GM06990 (cell line): ENCODE results near the gene PRKCZ.
A peak's percentile ranks its signal among the peaks of the same experiment; 100 is the strongest.

Experiments
- DNase-seq: peaks from one replicate; pipeline ENCODE4 v3.0.0-alpha.2; 2011; ENCODE audit not compliant: insufficient read length; ENCODE audit errors: extremely low read depth
- H3K27me3 ChIP-seq: replicated peaks from 2 replicates; pipeline ENCODE4 v1.6.0; 2011; ENCODE audit warnings: low read length; ENCODE audit not compliant: control insufficient read depth, insufficient read depth
- H3K36me3 ChIP-seq: 2 replicates; pipeline ENCODE4 v1.5.1; 2011; ENCODE audit warnings: low read length; ENCODE audit not compliant: control insufficient read depth, insufficient read depth
- H3K4me3 ChIP-seq: replicated peaks from 2 replicates; pipeline ENCODE4 v1.5.1; 2011; ENCODE audit warnings: low read depth, mild to moderate bottlenecking, control low read depth, low read length
- CTCF ChIP-seq: IDR thresholded peaks from 2 replicates; pipeline ENCODE4 v1.5.1; 2011; ENCODE audit warnings: low read length, control low read depth, mild to moderate bottlenecking, inconsistent platforms; ENCODE audit not compliant: insufficient read depth, poor library complexity, severe bottlenecking

The PRKCZ gene

GRCh38 chr1:2195785-2196184, 145.6 kb downstream of the PRKCZ start:
- H3K4me3 ChIP-seq, result no peak overlapping the region
- DNase-seq, result no peak
- H3K36me3 ChIP-seq, result no peaks in the 10 kb centered on the region; the same call in 1 of the 2 replicates
- TF ChIP-seq CTCF, result no peak
- no peaks in the 10 kb centered on the region for H3K27me3 ChIP-seq

- Histone ChIP-seq H3K27me3 (no peaks in the 10 kb centered on the region), H3K36me3 (no peaks in the 10 kb centered on the region; the same call in 1 of the 2 replicates), H3K4me3 (no peak overlapping the region)
- TF ChIP-seq CTCF, result no peak
- no peak for DNase-seq
Observed at GRCh38 chr1:2196901-2197638, 146.9 kb downstream of the PRKCZ start.

GRCh38 chr1:2197707-2198165, 147.5 kb downstream of the PRKCZ start:
- TF ChIP-seq CTCF, result no peak
- Histone ChIP-seq H3K36me3 (no peaks in the 10 kb centered on the region), H3K27me3 (no peaks in the 10 kb centered on the region), H3K4me3 (no peak overlapping the region)
- no peak for DNase-seq

GRCh38 chr1:2198571-2198970, 148.4 kb downstream of the PRKCZ start:
- no peak for DNase-seq
- Histone ChIP-seq H3K4me3 (no peak overlapping the region), H3K36me3 (no peaks in the 10 kb centered on the region), H3K27me3 (no peaks in the 10 kb centered on the region)
- TF ChIP-seq CTCF, result no peak

GRCh38 chr1:2199042-2199810, 149.0 kb downstream of the PRKCZ start:
- H3K4me3 ChIP-seq, result peak overlapping the region; percentile 49
- peak; percentile 68 for DNase-seq
- TF ChIP-seq CTCF, result no peak
- H3K27me3 ChIP-seq, result no peaks in the 10 kb centered on the region
- H3K36me3 ChIP-seq, result no peaks in the 10 kb centered on the region
